AG09309 (cell line): ENCODE data around the gene DEPDC7.
A peak's percentile ranks its signal among the peaks of the same experiment; 100 is the strongest.

Experiments
- DNase-seq: peaks from one replicate; pipeline ENCODE4 v3.0.0-alpha.2; 2010; ENCODE audit warnings: low read depth
- H3K4me3 ChIP-seq: 2 replicates; pipeline ENCODE4 v1.5.1; 2011; ENCODE audit warnings: mild to moderate bottlenecking, low read depth, low read length, moderate library complexity; ENCODE audit not compliant: control insufficient read depth
- TF ChIP-seq, protein P1 (sequence below): IDR thresholded peaks from 2 replicates; pipeline ENCODE4 v1.5.1; 2011; ENCODE audit warnings: mild to moderate bottlenecking, low read depth, low read length, inconsistent platforms; ENCODE audit not compliant: insufficient read depth, control insufficient read depth; ENCODE audit errors: missing control alignments

Gene DEPDC7

DNA sequence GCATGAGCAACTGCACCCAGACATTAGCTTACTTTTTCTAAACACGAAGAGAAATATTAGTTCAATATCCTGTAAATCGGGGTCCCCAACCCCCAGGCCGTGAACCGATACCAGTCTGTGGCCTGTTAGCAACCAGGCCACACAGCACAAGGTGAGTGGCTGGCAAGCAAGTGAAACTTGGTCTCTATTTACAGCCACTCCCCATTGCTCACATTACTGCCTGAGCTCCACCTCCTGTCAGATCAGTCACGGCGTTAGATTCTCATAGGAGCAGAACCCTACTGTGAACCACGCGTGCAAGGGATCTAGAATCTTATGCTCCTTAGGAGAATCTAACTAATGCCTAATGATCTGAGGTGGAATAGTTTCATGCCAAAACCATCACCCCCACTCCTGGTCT, 27.8 kb upstream of the DEPDC7 start:
- TF ChIP-seq, protein P1, sequence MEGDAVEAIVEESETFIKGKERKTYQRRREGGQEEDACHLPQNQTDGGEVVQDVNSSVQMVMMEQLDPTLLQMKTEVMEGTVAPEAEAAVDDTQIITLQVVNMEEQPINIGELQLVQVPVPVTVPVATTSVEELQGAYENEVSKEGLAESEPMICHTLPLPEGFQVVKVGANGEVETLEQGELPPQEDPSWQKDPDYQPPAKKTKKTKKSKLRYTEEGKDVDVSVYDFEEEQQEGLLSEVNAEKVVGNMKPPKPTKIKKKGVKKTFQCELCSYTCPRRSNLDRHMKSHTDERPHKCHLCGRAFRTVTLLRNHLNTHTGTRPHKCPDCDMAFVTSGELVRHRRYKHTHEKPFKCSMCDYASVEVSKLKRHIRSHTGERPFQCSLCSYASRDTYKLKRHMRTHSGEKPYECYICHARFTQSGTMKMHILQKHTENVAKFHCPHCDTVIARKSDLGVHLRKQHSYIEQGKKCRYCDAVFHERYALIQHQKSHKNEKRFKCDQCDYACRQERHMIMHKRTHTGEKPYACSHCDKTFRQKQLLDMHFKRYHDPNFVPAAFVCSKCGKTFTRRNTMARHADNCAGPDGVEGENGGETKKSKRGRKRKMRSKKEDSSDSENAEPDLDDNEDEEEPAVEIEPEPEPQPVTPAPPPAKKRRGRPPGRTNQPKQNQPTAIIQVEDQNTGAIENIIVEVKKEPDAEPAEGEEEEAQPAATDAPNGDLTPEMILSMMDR: no peak
- H3K4me3 ChIP-seq: no peak overlapping the region
- no peak for DNase-seq

DNA sequence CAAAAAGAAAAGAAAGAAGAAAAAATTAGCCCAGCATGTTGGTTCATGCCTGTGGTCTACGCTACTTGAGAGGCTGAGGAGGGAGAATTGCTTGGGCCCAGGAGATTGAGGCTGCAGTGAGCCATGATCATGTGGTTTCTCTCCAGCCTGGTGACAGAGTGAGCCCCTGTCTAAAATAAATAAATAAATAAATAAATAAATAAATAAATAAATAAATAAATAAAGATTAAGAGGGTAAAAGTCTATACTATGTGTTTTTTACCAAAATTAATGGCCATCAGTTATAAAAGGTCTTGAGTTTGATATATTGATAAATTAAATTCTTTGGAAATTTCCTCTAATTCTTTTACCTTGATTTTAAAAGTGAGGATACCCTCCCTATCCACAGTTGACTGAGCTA, 25.2 kb upstream of the DEPDC7 start:
- DNase-seq: no peak
- no peak overlapping the region for H3K4me3 ChIP-seq
- TF ChIP-seq, protein P1: no peak

DNA sequence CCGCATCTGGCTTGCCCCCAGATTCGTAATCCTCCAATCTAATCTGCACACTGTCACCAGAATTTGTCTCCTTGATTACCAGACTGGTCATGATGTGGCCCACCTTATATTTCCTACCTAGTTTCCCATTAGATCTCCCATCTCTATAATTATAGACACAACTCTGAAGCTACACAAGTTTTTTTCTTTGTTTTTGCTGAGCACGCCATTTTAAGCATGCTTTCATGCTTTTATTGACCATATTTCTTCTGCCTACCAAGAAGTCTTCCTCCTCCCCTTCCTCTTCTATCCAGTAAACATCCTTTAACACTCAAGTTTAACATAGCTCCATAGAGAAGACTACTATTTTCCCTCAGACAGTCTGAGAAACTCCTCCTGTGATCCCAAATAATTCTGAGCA, 24.3 kb upstream of the DEPDC7 start:
- TF ChIP-seq, protein P1: no peak
- DNase-seq: no peak
- H3K4me3 ChIP-seq: no peak overlapping the region

DNA sequence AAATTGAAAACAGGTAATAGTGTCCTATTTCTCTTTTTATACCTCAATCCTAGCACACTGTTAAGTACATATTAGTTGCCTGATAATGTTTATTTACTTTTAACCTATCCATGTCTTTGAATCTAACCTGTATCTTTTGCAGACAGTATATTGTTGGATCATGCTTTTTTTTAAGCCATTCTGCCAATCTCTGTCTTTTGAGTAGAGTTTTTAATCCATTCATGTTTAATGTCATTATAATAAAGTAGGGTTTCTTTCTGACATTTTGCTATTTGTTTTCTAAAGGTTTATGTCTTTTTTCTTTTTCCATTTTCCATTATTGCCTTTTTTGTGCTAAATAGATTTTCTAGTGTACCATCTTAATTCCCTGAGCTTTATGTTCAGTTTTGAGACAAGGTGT, 23.8 kb upstream of the DEPDC7 start:
- H3K4me3 ChIP-seq: no peak overlapping the region
- DNase-seq: no peak
- TF ChIP-seq, protein P1: no peak

DNA sequence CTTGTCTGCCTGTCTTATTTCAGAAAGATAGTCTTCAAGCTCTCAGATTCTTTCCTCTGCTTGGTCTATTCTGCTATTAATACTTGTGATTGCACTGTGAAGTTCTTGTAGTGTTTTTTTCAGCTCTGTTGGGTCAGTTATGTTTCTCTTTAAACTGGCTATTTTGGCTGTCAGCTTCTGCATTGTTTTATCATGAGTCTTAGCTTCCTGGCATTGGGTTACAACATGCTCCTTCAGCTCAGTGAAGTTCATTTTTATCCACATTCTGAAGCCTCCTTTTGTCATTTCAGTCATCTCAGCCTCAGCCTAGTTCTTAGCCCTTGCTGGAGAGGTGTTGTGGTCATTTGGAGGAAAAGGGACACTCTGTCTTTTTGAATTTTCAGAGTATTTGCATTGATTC, 15.5 kb upstream of the DEPDC7 start:
- TF ChIP-seq, protein P1: no peak
- H3K4me3 ChIP-seq: no peak overlapping the region
- peak; percentile 67 for DNase-seq

DNA sequence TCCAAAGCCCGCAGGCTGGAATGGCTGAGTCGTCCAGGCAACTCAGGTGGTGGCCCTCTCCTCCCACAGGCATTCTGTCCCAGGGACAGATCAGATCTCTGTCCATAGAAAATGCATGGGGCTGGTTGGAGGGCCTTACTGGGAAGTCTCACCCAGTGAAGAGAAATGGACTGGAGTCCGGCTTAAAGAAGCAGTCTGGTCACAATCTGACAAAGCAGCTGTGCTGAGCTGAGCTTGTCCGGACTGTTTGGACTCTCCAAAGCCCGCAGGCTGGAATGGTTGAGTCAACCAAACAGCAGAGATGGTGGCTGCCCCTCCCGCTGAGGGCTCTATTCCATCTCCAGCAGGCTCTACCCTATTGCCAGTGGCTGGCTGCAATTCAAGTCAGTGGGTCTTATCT, 14.4 kb upstream of the DEPDC7 start:
- no peak for DNase-seq

More for the DNA sequence above, 14.4 kb upstream of the DEPDC7 start:
- H3K4me3 ChIP-seq: no peak overlapping the region
- TF ChIP-seq, protein P1: no peak
